Mucosa of rectum (tissue), 2 donors: ENCODE results near the gene HS3ST3A1.

Source experiments
- H3K27ac ChIP-seq, 2 donors: one replicate each; pipeline ENCODE4 v1.7.0; 2013; ENCODE audit warnings: inconsistent platforms in 2 of 2, low read depth in 2 of 2, low read length in 2 of 2
- H3K27me3 ChIP-seq, 2 donors: one replicate each; pipeline ENCODE4 v1.7.0; 2013; ENCODE audit warnings: low read length in 2 of 2; ENCODE audit not compliant: control insufficient read depth in 2 of 2, insufficient read depth in 2 of 2
- H3K36me3 ChIP-seq, 2 donors: one replicate each; pipeline ENCODE4 v1.7.0; 2013; ENCODE audit warnings: low read length in 2 of 2; ENCODE audit not compliant: control insufficient read depth in 2 of 2, insufficient read depth in 2 of 2
- H3K4me1 ChIP-seq, 2 donors: one replicate each; pipeline ENCODE4 v1.7.0; 2013; ENCODE audit warnings: low read length in 2 of 2, mild to moderate bottlenecking in 1 of 2; ENCODE audit not compliant: control insufficient read depth in 2 of 2, insufficient read depth in 2 of 2
- H3K4me3 ChIP-seq, 2 donors: one replicate each; pipeline ENCODE4 v1.7.0; 2013; ENCODE audit warnings: low read length in 2 of 2
- H3K9ac ChIP-seq, 2 donors: one replicate each; pipeline ENCODE4 v1.7.0; 2013; ENCODE audit warnings: low read length in 2 of 2, low read depth in 1 of 2, mild to moderate bottlenecking in 1 of 2
- H3K9me3 ChIP-seq, 2 donors: one replicate each; pipeline ENCODE4 v1.7.0; 2013; ENCODE audit warnings: low read length in 2 of 2; ENCODE audit not compliant: control insufficient read depth in 2 of 2
- donor health status: healthy.
- donor health status: Normal muscosa, but diverticular disease.

The HS3ST3A1 gene

GRCh38 chr17:13484020-13484419 lies 117.7 kb downstream of the HS3ST3A1 start:
- Histone ChIP-seq H3K36me3 (no peaks in the 10 kb centered on the region), H3K27me3 (no peaks in the 10 kb centered on the region), H3K27ac (no peak overlapping the region), H3K4me3 (no peak overlapping the region), H3K4me1 (no peaks in the 10 kb centered on the region), H3K9ac (no peak overlapping the region), H3K9me3 (peaks cover 0 to 5% of the 10 kb centered on the region in 2 donors)

- Histone ChIP-seq H3K36me3 (no peaks in the 10 kb centered on the region), H3K4me3 (no peak overlapping the region), H3K9ac (no peak overlapping the region), H3K27me3 (peaks cover 0 to 1% of the 10 kb centered on the region in 2 donors), H3K9me3 (peaks cover 0 to 5% of the 10 kb centered on the region in 2 donors), H3K4me1 (no peaks in the 10 kb centered on the region), H3K27ac (no peak overlapping the region)
Measured at GRCh38 chr17:13480877-13481276, 120.9 kb downstream of the HS3ST3A1 start.

- Histone ChIP-seq H3K4me3 (no peak overlapping the region), H3K9me3 (peaks cover 0 to 5% of the 10 kb centered on the region in 2 donors)
Measured at GRCh38 chr17:13478326-13478830, 123.4 kb downstream of the HS3ST3A1 start.

GRCh38 chr17:13477180-13477611 lies 124.5 kb downstream of the HS3ST3A1 start:
- Histone ChIP-seq H3K27me3 (peaks cover 0 to 1% of the 10 kb centered on the region in 2 donors), H3K9me3 (peaks cover 0 to 5% of the 10 kb centered on the region in 2 donors), H3K9ac (no peak overlapping the region), H3K4me1 (no peaks in the 10 kb centered on the region), H3K27ac (no peak overlapping the region), H3K4me3 (no peak overlapping the region), H3K36me3 (no peaks in the 10 kb centered on the region)

More at GRCh38 chr17:13478326-13478830, 123.4 kb downstream of the HS3ST3A1 start:
- Histone ChIP-seq H3K36me3 (no peaks in the 10 kb centered on the region), H3K9ac (no peak overlapping the region), H3K27ac (no peak overlapping the region), H3K4me1 (no peaks in the 10 kb centered on the region), H3K27me3 (peaks cover 0 to 1% of the 10 kb centered on the region in 2 donors)

- Histone ChIP-seq H3K27me3 (peaks cover 0 to 1% of the 10 kb centered on the region in 2 donors), H3K4me3 (no peak overlapping the region), H3K27ac (no peak overlapping the region), H3K9ac (no peak overlapping the region), H3K36me3 (no peaks in the 10 kb centered on the region), H3K4me1 (no peaks in the 10 kb centered on the region), H3K9me3 (peaks cover 0 to 5% of the 10 kb centered on the region in 2 donors)
Measured at GRCh38 chr17:13476720-13477119, 125.0 kb downstream of the HS3ST3A1 start.

- H3K36me3 ChIP-seq: no peaks in the 10 kb centered on the region
- H3K4me3 ChIP-seq: no peak overlapping the region
- no peaks in the 10 kb centered on the region for H3K4me1 ChIP-seq
- peaks cover 0 to 1% of the 10 kb centered on the region in 2 donors for H3K27me3 ChIP-seq
- no peak overlapping the region for H3K9ac ChIP-seq
- H3K9me3 ChIP-seq: no peaks in the 10 kb centered on the region
- no peak overlapping the region for H3K27ac ChIP-seq
Measured at GRCh38 chr17:13475574-13476223, 126.0 kb downstream of the HS3ST3A1 start.

- Histone ChIP-seq H3K4me1 (no peaks in the 10 kb centered on the region), H3K36me3 (no peaks in the 10 kb centered on the region), H3K27me3 (peaks cover 0 to 1% of the 10 kb centered on the region in 2 donors), H3K4me3 (no peak overlapping the region), H3K9me3 (no peaks in the 10 kb centered on the region), H3K9ac (no peak overlapping the region), H3K27ac (no peak overlapping the region)
Measured at GRCh38 chr17:13474073-13474800, 127.5 kb downstream of the HS3ST3A1 start.

GRCh38 chr17:13465678-13466077 lies 136.1 kb downstream of the HS3ST3A1 start:
- Histone ChIP-seq H3K4me3 (no peak overlapping the region), H3K27me3 (no peaks in the 10 kb centered on the region), H3K4me1 (no peaks in the 10 kb centered on the region), H3K27ac (no peak overlapping the region), H3K9me3 (no peaks in the 10 kb centered on the region), H3K36me3 (no peaks in the 10 kb centered on the region), H3K9ac (no peak overlapping the region)

- H3K4me1 ChIP-seq: no peaks in the 10 kb centered on the region
- H3K36me3 ChIP-seq: no peaks in the 10 kb centered on the region
- H3K27ac ChIP-seq: no peak overlapping the region
- no peak overlapping the region for H3K4me3 ChIP-seq
- no peaks in the 10 kb centered on the region for H3K9me3 ChIP-seq
- H3K9ac ChIP-seq: no peak overlapping the region
- no peaks in the 10 kb centered on the region for H3K27me3 ChIP-seq
Measured at GRCh38 chr17:13462673-13463124, 139.0 kb downstream of the HS3ST3A1 start.

- no peaks in the 10 kb centered on the region for H3K27me3 ChIP-seq
- no peaks in the 10 kb centered on the region for H3K4me1 ChIP-seq
- H3K36me3 ChIP-seq: no peaks in the 10 kb centered on the region
- H3K9ac ChIP-seq: no peak overlapping the region
- H3K9me3 ChIP-seq: no peaks in the 10 kb centered on the region
- no peak overlapping the region for H3K27ac ChIP-seq
- H3K4me3 ChIP-seq: no peak overlapping the region
Measured at GRCh38 chr17:13462146-13462545, 139.6 kb downstream of the HS3ST3A1 start.
